Adrenal gland (tissue), 12 donors: ENCODE measurements around the gene CSHL1. TPM values are rescaled to one million over a fixed set of nuclear protein-coding genes. Genes with fewer than 3 reads are reported as not detected.
"Not testable (repeated sequence)": the region's sequence is repeated elsewhere in the genome, so short reads cannot be mapped to it uniquely, and the experiment has no call there.

Experiments used
- DNase-seq, 7 donors: peaks; one replicate each; pipeline ENCODE4 v3.0.0-alpha.2; 2019 to 2020
- H3K27ac ChIP-seq, 5 donors: fragments of 200-600 bp; sonication (generic) in 4 of 5; 1 replicate in 3 of 5; 2 replicates in 2 of 5; pipeline versions ENCODE4 v1.5.1 to v1.8.0; 2016 to 2020; ENCODE audit warnings: mild to moderate bottlenecking in 1 of 5
- H3K27me3 ChIP-seq: fragments of 200-600 bp; 2 replicates; pipeline ENCODE4 v1.8.0; 2021
- H3K36me3 ChIP-seq, 2 donors: fragments of 200-600 bp; replicated peaks in 1 of 2; 1 replicate in 1 of 2; 2 replicates in 1 of 2; pipeline versions ENCODE4 v1.5.1 to v1.8.0; 2018 to 2022
- H3K4me1 ChIP-seq, 2 donors: fragments of 200-600 bp; replicated peaks in 1 of 2; 1 replicate in 1 of 2; 2 replicates in 1 of 2; pipeline versions ENCODE4 v1.5.1 to v1.8.0; 2018 to 2021
- H3K4me3 ChIP-seq, 4 donors: fragments of 200-600 bp; sonication (generic) in 3 of 4; one replicate each; pipeline ENCODE4 v1.5.1; 2016 to 2018
- H3K9me3 ChIP-seq, 3 donors: fragments of 200-600 bp; sonication (generic) in 1 of 3; replicated peaks in 1 of 3; 1 replicate in 2 of 3; 2 replicates in 1 of 3; pipeline versions ENCODE4 v1.5.1 to v1.8.0; 2016 to 2021
- WGBS, 4 donors: extraction: QIAGEN DNeasy Blood & Tissue Kit in 2 of 4; methylation state at CpG; one replicate each; pipeline versions ENCODE4 v1.1.5 to v1.1.7; 2013 to 2017; 5-methylcytosine and 5-hydroxymethylcytosine counted together
- intact Hi-C, 2 donors: fragments of 100-400 bp; cut with DNase I; formaldehyde crosslinking; loops; one replicate each; pipeline versions ENCODE4 v1.14.1 to v1.15.0; 2022 to 2023
- polyA plus RNA-seq, 3 donors: library from polyadenylated mRNA; stranded (reverse); fragments of 200-250 nt in 2 of 3; fragments of 350-450 nt in 1 of 3; fragmentation: Illumina TruSeq in 1 of 3; extraction: RNeasy Lipid Tissue Mini Kit (QIAGEN cat#74804) in 1 of 3; gene quantifications; one replicate each; pipeline ENCODE4 v1.2.3, GENCODE V29; 2013 to 2014
- total RNA-seq, 9 donors: library from RNA; depleted of rRNA in 4 of 9; stranded (reverse); fragments of >200 nt in 4 of 9; fragments of 120-200 nt in 1 of 9; fragmentation: NEBNext Ultra II Directional in 1 of 9; extraction: Animal tissue kit (Norgen Biotek cat#: 25700) in 1 of 9; gene quantifications; one replicate each; pipeline versions ENCODE4 v1.1.0 to v1.2.4, GENCODE V29; 2013 to 2023
- TF ChIP-seq, protein P1 (sequence below), 6 experiments: fragments of 450-650 bp in 4 of 6; fragments of 200-600 bp in 2 of 6; sonication (generic) in 1 of 6; IDR thresholded peaks; 1 replicate in 5 of 6; 2 replicates in 1 of 6; pipeline versions ENCODE4 v1.5.1 to v1.8.0; 2016 to 2021; ENCODE audit warnings: antibody characterized with exemption in 6 of 6, mild to moderate bottlenecking in 2 of 6, moderate library complexity in 1 of 6
- donor health status: healthy with polysubstance abuse.
- donor health status: Bipolar disorder and iron deficiency.
- donor health status: DM: yes; HTN: yes; CAD: no.
- donor health status: DM: no; HTN: no; CAD: no.
- donor health status: DM: no; HTN: no; CAD: no.
- donor health status: DM: yes; HTN: yes; CAD: no.

Gene CSHL1
- total and polyA plus RNA-seq, 12 donors, result not detected

DNA sequence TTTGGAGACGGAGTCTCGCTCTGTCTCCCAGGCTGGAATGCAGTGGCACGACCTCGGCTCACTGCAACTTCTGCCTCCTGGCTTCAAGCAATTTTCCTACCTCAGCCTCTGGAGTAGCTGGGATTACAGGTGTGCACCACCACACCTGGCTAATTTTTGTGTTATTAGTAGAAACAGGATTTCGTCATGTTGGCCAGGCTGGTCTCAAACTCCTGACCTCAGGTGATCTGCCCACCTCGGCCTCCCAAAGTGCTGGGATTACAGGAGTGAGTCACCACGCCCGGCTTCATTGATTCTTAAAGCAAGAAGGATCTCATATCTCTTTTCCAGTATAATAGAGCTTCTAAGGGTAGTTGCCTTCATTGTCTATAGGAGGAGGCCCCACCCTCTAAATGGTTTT is 6.3 kb downstream of the CSHL1 start:
- H3K9me3 ChIP-seq, H3K4me1 ChIP-seq, DNase-seq, H3K4me3 ChIP-seq, H3K36me3 ChIP-seq, H3K27me3 ChIP-seq, H3K27ac ChIP-seq, intact Hi-C loops: not testable (repeated sequence)
- 93 to 96% (median 93%) methylated on average over 8 of the region's 8 CpGs for WGBS, 4 donors

DNA sequence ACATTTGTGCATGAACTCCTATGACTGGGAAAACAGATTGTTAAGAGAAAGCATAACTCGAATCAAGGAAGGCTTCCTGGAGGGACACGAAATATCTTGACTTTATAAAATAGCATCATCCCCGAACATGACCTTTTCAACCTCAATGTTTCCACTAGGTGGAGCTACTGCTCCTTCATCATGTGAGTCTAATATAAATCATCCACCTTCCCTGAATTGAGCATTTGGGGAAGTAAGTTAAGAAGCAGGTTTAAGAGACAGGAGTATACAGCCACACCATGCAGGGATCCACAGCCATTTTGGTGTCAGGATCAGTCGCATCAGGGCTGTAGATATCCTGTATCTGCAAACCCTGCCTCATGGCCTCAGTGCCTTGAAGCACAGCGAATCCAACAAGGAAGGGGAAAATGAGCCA is 7.3 kb downstream of the CSHL1 start:
- H3K36me3 ChIP-seq, H3K4me3 ChIP-seq, H3K4me1 ChIP-seq, H3K27ac ChIP-seq, intact Hi-C loops, H3K27me3 ChIP-seq, H3K9me3 ChIP-seq: not testable (repeated sequence)
- peak in 1 of 7 donors; percentile 29 for DNase-seq
- TF ChIP-seq, protein P1, sequence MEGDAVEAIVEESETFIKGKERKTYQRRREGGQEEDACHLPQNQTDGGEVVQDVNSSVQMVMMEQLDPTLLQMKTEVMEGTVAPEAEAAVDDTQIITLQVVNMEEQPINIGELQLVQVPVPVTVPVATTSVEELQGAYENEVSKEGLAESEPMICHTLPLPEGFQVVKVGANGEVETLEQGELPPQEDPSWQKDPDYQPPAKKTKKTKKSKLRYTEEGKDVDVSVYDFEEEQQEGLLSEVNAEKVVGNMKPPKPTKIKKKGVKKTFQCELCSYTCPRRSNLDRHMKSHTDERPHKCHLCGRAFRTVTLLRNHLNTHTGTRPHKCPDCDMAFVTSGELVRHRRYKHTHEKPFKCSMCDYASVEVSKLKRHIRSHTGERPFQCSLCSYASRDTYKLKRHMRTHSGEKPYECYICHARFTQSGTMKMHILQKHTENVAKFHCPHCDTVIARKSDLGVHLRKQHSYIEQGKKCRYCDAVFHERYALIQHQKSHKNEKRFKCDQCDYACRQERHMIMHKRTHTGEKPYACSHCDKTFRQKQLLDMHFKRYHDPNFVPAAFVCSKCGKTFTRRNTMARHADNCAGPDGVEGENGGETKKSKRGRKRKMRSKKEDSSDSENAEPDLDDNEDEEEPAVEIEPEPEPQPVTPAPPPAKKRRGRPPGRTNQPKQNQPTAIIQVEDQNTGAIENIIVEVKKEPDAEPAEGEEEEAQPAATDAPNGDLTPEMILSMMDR (IDR thresholded peaks at IDR 0.05), result peak in 5 of 6 experiments; percentile 21 to 41 (median 39)
- WGBS, 4 donors, result 28 to 41% (median 34%) methylated on average over 4 to 5 of the region's 5 CpGs

DNA sequence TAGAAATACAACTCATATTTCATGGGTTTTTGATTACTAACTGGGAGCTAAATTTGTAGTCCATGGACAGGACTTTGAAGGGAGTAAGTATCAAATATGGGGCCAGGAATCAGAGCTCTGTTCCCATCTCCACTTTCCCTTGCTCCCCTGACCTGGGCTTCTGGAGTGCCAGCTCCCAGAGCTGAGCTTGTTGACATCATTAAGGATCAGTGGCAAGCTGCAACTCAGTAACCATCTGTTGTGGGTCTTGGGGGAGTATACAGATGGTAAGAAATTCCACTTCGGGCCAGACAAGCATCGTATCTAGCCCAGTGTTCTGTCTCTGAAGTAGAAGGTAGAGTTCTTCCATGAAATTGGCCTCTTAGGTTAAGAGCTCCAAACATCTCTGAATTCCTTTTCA is 9.1 kb downstream of the CSHL1 start:
- WGBS, 4 donors, result 91 to 96% (median 93%) methylated on average over 2 of the region's 2 CpGs
- H3K4me1 ChIP-seq, H3K4me3 ChIP-seq, H3K27me3 ChIP-seq, H3K36me3 ChIP-seq, H3K9me3 ChIP-seq, DNase-seq, intact Hi-C loops, H3K27ac ChIP-seq: not testable (repeated sequence)

- not testable (repeated sequence) for H3K9me3 ChIP-seq
Observed at GRCh38 chr17:63898899-63899798, 11.9 kb downstream of the CSHL1 start.

DNA sequence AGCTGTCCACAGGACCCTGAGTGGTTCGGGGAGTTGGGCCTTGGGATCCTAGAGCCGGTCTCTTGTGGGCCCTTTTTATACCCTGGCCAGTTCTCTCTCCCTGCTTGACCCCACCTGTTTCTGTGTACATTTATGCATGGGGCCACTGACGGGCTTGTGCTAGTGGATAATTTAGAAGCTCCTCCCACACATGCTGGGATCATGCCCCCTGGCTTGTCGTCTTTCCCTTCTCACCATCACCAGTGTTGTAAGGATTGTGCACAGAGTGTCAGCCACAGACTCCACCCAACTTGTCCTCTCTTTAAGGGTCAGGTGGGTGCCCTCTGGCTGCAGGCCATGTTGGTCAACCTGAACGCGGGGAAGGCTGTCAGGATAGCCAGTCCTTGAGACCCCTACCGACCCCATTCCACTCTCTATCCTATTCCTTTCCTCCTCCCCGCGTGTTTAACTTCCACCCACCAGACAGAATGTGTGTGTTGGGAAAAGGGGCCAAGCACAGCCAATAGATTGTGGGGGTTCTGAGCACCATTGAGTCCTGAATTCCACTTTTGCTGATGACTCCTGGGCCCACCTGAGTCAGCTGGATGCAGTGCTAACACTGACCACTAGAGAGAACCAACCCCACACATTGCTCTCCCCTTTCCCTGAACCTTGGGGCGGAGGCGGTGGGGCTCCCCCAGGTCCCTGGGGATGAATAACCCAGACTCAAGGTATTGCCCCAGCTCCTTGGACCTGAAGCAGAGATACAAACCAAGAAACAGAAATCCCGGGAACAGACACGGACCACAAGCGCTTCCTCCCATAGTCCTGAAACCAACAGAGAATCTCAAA is 14.3 kb downstream of the CSHL1 start, which contains the start of gene CSH1:
CSH1 (minus strand) TSS at position 51 of the 831 bp plus-strand sequence. CDS start 63 bp downstream, outside the sequence.
- H3K36me3 ChIP-seq, H3K27ac ChIP-seq, H3K4me3 ChIP-seq, H3K4me1 ChIP-seq, H3K9me3 ChIP-seq, H3K27me3 ChIP-seq, intact Hi-C loops: not testable (repeated sequence)
- 90 to 95% (median 94%) methylated on average over 5 to 10 of the region's 14 CpGs for WGBS, 4 donors
- DNase-seq, result peak in 1 of 7 donors; percentile 18

More at GRCh38 chr17:63898899-63899798, 11.9 kb downstream of the CSHL1 start:
- H3K4me1 ChIP-seq, DNase-seq, H3K27me3 ChIP-seq, H3K27ac ChIP-seq, H3K36me3 ChIP-seq, H3K4me3 ChIP-seq, intact Hi-C loops: not testable (repeated sequence)
- 79 to 93% (median 86%) methylated on average over 6 of the region's 6 CpGs for WGBS, 4 donors

GRCh38 chr17:63894821-63895220 is 16.2 kb downstream of the CSHL1 start:
- intact Hi-C loops, H3K9me3 ChIP-seq, H3K27me3 ChIP-seq, H3K4me1 ChIP-seq, H3K36me3 ChIP-seq, H3K4me3 ChIP-seq, H3K27ac ChIP-seq: not testable (repeated sequence)
- peak in 1 of 7 donors; percentile 15 for DNase-seq
- 74 to 98% (median 92%) methylated on average over 3 to 9 of the region's 10 CpGs for WGBS, 4 donors

DNA sequence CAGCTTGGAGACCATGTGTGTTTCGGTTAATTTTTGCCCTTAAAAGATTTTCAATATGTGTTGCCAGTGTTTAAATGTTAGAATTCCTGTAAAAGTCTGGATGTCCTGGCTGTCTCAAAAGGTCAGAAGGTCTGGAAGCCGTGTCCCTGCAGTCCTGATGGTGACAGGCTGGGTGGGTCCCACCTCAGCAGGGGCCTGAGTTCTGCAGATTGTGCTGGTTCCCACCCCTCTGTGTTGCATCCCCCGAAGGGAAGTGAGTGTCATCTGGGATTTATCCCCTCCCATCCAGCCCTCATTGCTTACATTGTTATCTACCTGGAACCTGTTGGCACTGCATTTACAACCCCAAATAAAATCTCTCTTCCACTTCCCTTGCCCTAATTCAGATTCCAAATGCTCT is 17.0 kb downstream of the CSHL1 start:
- intact Hi-C loops, H3K27me3 ChIP-seq, H3K9me3 ChIP-seq, DNase-seq, H3K27ac ChIP-seq, H3K36me3 ChIP-seq, H3K4me1 ChIP-seq, H3K4me3 ChIP-seq: not testable (repeated sequence)
- WGBS, 4 donors, result 72 to 97% (median 83%) methylated on average over 2 to 3 of the region's 3 CpGs

GRCh38 chr17:63892316-63893037 is 18.6 kb downstream of the CSHL1 start:
- H3K36me3 ChIP-seq, intact Hi-C loops, H3K4me1 ChIP-seq, H3K9me3 ChIP-seq, DNase-seq, H3K4me3 ChIP-seq, H3K27ac ChIP-seq, H3K27me3 ChIP-seq: not testable (repeated sequence)
- WGBS, 4 donors, result 76 to 84% (median 81%) methylated on average over 10 to 11 of the region's 11 CpGs
